HCT116 (cell line): ENCODE measurements around the gene NUP43. TPM values are rescaled to one million over a fixed set of nuclear protein-coding genes. Genes with fewer than 3 reads are reported as not detected.

Experiments
- ATAC-seq: fragments of 200-7000 bp; cut with Tn5 transposase; 2 replicates; pipeline ENCODE4 v1.9.1; 2020; ENCODE audit warnings: mild to moderate bottlenecking, moderate library complexity
- BruUV-seq: library from RNA; stranded (reverse); fragments of 400-500 nt; replicated peaks from 2 replicates; lab custom pipeline; 2021; lab: Mats Ljungman, UMichigan
- CTCF ChIA-PET: fragments of 300-600 bp; sonication (Branson Sonifier 250); formaldehyde crosslinking; loops from one replicate; lab custom pipeline; 2021; ENCODE audit warnings: antibody characterized with exemption; lab: Charles Lee
- POLR2A ChIA-PET: fragments of 300-600, 350-600 bp; sonication (Branson Sonifier 250); formaldehyde crosslinking; loops from one replicate; lab custom pipeline; 2021; ENCODE audit warnings: antibody characterized with exemption; lab: Charles Lee
- RAD21 ChIA-PET, 2 experiments: fragments of 300-600 bp; sonication (Branson Sonifier 250); formaldehyde crosslinking; loops; one replicate each; lab custom pipeline; 2023; ENCODE audit warnings: low total read pairs in 2 of 2; ENCODE audit not compliant: uncharacterized antibody in 2 of 2, unreplicated experiment in 2 of 2, low non-redundant PET in 1 of 2; lab: Charles Lee
- DNase-seq: peaks from one replicate; pipeline ENCODE4 v3.0.0-alpha.2; 2010; ENCODE audit warnings: low read depth, low spot score
- H2AFZ ChIP-seq: fragments of 200-600 bp; shearing (Covaris generic), sonication (generic); 2 replicates; pipeline ENCODE4 v1.6.1; 2017; ENCODE audit warnings: low read depth, mixed run types, mixed read lengths, antibody characterized with exemption, low read length; ENCODE audit not compliant: poor library complexity, severe bottlenecking
- H3K27ac ChIP-seq: 2 replicates; pipeline ENCODE4 v1.5.1; 2012; ENCODE audit warnings: low read depth, low read length
- H3K27me3 ChIP-seq: fragments of 200-600 bp; sonication (generic); 2 replicates; pipeline ENCODE4 v1.6.1; 2016; ENCODE audit warnings: mixed run types, low read length, mixed read lengths; ENCODE audit not compliant: insufficient read depth
- H3K36me3 ChIP-seq, 2 experiments: fragments of 200-500 bp in 1 of 2; fragments of 200-600 bp in 1 of 2; sonication (Bioruptor generic) in 1 of 2; sonication (generic) in 1 of 2; 2 replicates each; pipeline versions ENCODE4 v1.5.1 to v1.6.1; 2014 to 2016; ENCODE audit warnings: low read length in 2 of 2, inconsistent platforms in 1 of 2, mixed read lengths in 1 of 2, mixed run types in 1 of 2; ENCODE audit not compliant: insufficient read depth in 2 of 2, control insufficient read depth in 1 of 2
- H3K4me1 ChIP-seq, 2 experiments: fragments of 200-600 bp in 1 of 2; sonication (generic) in 1 of 2; 2 replicates each; pipeline versions ENCODE4 v1.5.1 to v1.6.1; 2012 to 2017; ENCODE audit warnings: low read length in 2 of 2, inconsistent platforms in 1 of 2, mild to moderate bottlenecking in 1 of 2, mixed read lengths in 1 of 2, mixed run types in 1 of 2, moderate library complexity in 1 of 2; ENCODE audit not compliant: insufficient read depth in 2 of 2, control insufficient read depth in 1 of 2
- H3K4me2 ChIP-seq: fragments of 200-600 bp; sonication (generic); 2 replicates; pipeline ENCODE4 v1.6.1; 2017; ENCODE audit warnings: mixed run types, low read length, mixed read lengths
- H3K4me3 ChIP-seq, 2 experiments: fragments of 200-600 bp in 1 of 2; sonication (generic) in 1 of 2; replicated peaks in 1 of 2; 2 replicates each; pipeline ENCODE4 v1.5.1; 2011 to 2016; ENCODE audit warnings: low read length in 2 of 2, control low read depth in 1 of 2, low read depth in 1 of 2, mild to moderate bottlenecking in 1 of 2, mixed read lengths in 1 of 2, mixed run types in 1 of 2
- H3K79me2 ChIP-seq: fragments of 200-600 bp; sonication (generic); 2 replicates; pipeline ENCODE4 v1.6.1; 2017; ENCODE audit warnings: mild to moderate bottlenecking, mixed run types, low read length, moderate library complexity, mixed read lengths; ENCODE audit not compliant: insufficient read depth
- H3K9ac ChIP-seq: fragments of 200-600 bp; sonication (generic); 2 replicates; pipeline ENCODE4 v1.6.1; 2016; ENCODE audit warnings: low read length, mixed read lengths
- H3K9me2 ChIP-seq: fragments of 200-600 bp; sonication (generic), shearing (Covaris generic); 2 replicates; pipeline ENCODE4 v1.6.1; 2017; ENCODE audit warnings: mixed run types, mild to moderate bottlenecking, moderate library complexity; ENCODE audit not compliant: insufficient read depth
- H3K9me3 ChIP-seq, 2 experiments: fragments of 200-500 bp in 1 of 2; fragments of 200-600 bp in 1 of 2; sonication (Bioruptor generic) in 1 of 2; sonication (generic) in 1 of 2; 2 replicates each; pipeline ENCODE4 v1.6.1; 2014 to 2017; ENCODE audit warnings: low read length in 2 of 2, mixed read lengths in 2 of 2, inconsistent platforms in 1 of 2, low read depth in 1 of 2, mild to moderate bottlenecking in 1 of 2, mixed run types in 1 of 2, moderate library complexity in 1 of 2; ENCODE audit not compliant: control insufficient read depth in 1 of 2, insufficient read depth in 1 of 2
- H4K20me1 ChIP-seq: fragments of 200-600 bp; sonication (generic), shearing (Covaris generic); 2 replicates; pipeline ENCODE4 v1.6.1; 2017; ENCODE audit warnings: mixed run types, mild to moderate bottlenecking, moderate library complexity; ENCODE audit not compliant: insufficient read depth
- CBX3 ChIP-seq: IDR thresholded peaks from 2 replicates; pipeline ENCODE4 v1.6.1; 2012; ENCODE audit warnings: low read depth
- EGR1 ChIP-seq: IDR thresholded peaks from 2 replicates; pipeline ENCODE4 v1.6.1; 2012; ENCODE audit warnings: low read depth
- ELF1 ChIP-seq: IDR thresholded peaks from 2 replicates; pipeline ENCODE4 v1.6.1; 2012; ENCODE audit warnings: low read depth, borderline replicate concordance
- EZH2 ChIP-seq: fragments of 200-600 bp; sonication (generic); IDR thresholded peaks from 2 replicates; pipeline ENCODE4 v1.6.1; 2017; ENCODE audit warnings: antibody characterized with exemption, mixed run types
- EZH2phosphoT487 ChIP-seq: fragments of 200-600 bp; IDR thresholded peaks from 2 replicates; pipeline ENCODE4 v1.6.1; 2018; ENCODE audit warnings: antibody characterized with exemption, borderline replicate concordance
- FOSL1 ChIP-seq: IDR thresholded peaks from 2 replicates; pipeline ENCODE4 v1.6.1; 2012; ENCODE audit warnings: low read depth
- JUND ChIP-seq: IDR thresholded peaks from 2 replicates; pipeline ENCODE4 v1.6.1; 2012
- POLR2A ChIP-seq: IDR thresholded peaks from 2 replicates; pipeline ENCODE4 v1.7.0; 2011; ENCODE audit warnings: borderline replicate concordance; ENCODE audit not compliant: insufficient read depth, insufficient read length; ENCODE audit errors: extremely low read depth
- RAD21 ChIP-seq: IDR thresholded peaks from 2 replicates; pipeline ENCODE4 v1.6.1; 2012; ENCODE audit warnings: low read depth, mild to moderate bottlenecking
- SIN3A ChIP-seq: IDR thresholded peaks from 2 replicates; pipeline ENCODE4 v1.6.1; 2012; ENCODE audit warnings: low read depth
- SP1 ChIP-seq: IDR thresholded peaks from 2 replicates; pipeline ENCODE4 v1.6.1; 2012; ENCODE audit warnings: low read depth
- TCF7L2 ChIP-seq: IDR thresholded peaks from 2 replicates; pipeline ENCODE4 v1.7.0; 2011; ENCODE audit warnings: borderline replicate concordance, inconsistent platforms; ENCODE audit not compliant: insufficient read depth, insufficient read length; ENCODE audit errors: extremely low read depth
- YY1 ChIP-seq: IDR thresholded peaks from 2 replicates; pipeline ENCODE4 v1.6.1; 2011; ENCODE audit warnings: low read length, low read depth, moderate library complexity, mild to moderate bottlenecking; ENCODE audit not compliant: insufficient replicate concordance; ENCODE audit errors: extremely low read depth
- ZFX ChIP-seq: fragments of 450-650 bp; IDR thresholded peaks from 2 replicates; pipeline ENCODE4 v1.6.1; 2017
- ZNF274 ChIP-seq: fragments of 200-500 bp; sonication (Bioruptor generic); IDR thresholded peaks from 2 replicates; pipeline ENCODE4 v1.6.1; 2014; ENCODE audit warnings: mild to moderate bottlenecking, low read depth, low read length, inconsistent platforms
- intact Hi-C: fragments of 100-400 bp; cut with micrococcal nuclease; formaldehyde crosslinking; loops from 2 replicates; pipeline ENCODE4 v1.10.0; 2022
- total RNA-seq: library from RNA; stranded (reverse); gene quantifications from one replicate; pipeline ENCODE4 v1.2.1, GENCODE V29; 2021; ENCODE audit not compliant: unreplicated experiment
- TF ChIP-seq, protein P1 (sequence below), 3 experiments: fragments of 200-600 bp in 1 of 3; sonication (generic) in 1 of 3; IDR thresholded peaks in 2 of 3; conservative IDR thresholded peaks in 1 of 3; 2 replicates each; pipeline ENCODE4 v1.5.1; 2012 to 2017; ENCODE audit warnings: low read depth in 2 of 3, low read length in 2 of 3, antibody characterized with exemption in 1 of 3, borderline replicate concordance in 1 of 3, control low read depth in 1 of 3, mild to moderate bottlenecking in 1 of 3, mixed read lengths in 1 of 3, mixed run types in 1 of 3, moderate library complexity in 1 of 3; ENCODE audit not compliant: insufficient read depth in 1 of 3
- TF ChIP-seq, protein P2 (sequence below): IDR thresholded peaks from 2 replicates; pipeline ENCODE4 v1.6.1; 2012; ENCODE audit warnings: low read depth

Gene NUP43
- total RNA-seq, 1 experiment from 2014 or later: 51.0 TPM

DNA sequence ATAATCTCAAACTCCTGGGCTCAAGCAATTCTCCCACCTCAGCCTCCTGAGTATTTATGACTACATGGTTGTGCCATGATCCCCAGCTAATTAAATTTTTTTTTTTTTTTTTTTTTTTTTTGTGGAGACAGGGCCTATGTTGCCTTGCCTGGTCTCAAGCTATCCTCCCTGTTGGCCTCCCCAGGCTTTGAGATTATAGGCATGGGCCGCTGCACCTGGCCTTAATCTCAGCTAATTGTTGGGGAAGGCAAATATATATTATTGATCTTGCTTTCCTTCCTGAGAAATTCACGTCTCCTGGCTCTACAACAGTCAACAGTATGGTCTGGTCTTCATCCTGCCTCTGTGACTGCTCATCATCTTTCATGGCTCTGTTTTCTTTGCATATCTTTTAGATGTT lies 23.3 kb upstream of the NUP43 start (continued):
- no peak for TF ChIP-seq RAD21

DNA sequence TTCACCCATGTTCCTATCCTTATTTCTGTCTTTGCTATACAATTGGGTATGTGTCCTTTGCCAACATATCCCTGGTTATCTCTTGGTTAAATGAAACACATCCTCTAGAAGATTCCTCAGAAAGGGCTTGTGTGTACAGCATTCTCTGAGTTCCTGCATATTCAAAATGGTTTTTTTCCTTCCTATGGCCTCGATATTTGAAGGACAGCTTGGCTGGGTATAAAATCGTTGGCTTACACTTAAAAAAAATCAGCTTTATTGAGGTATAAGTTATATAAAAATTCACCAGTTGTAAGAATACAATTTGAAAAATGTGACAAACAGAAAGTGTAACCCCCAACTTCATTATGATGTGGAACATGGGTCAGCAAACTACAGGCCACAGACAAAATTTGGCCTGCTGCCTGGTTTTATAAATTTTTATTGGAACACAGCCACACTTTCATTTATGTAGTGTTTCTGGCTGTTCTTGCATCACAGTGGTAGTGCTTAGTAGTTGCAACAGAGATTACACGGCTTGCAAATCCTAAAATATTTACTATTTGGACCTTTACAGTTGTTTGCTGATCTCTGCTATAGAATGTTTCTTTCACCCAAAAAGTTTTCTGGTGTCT lies 19.9 kb upstream of the NUP43 start:
- Histone ChIP-seq H3K4me3 (0 out of 4 replicates have a peak overlapping the region, but pooled peaks of 1 of the 2 experiments have one; percentile 4), H2AFZ (no peak overlapping the region), H3K9me3 (peaks cover 0 to 8% of the 10 kb centered on the region in 2 experiments; a peak in 1 of 4 replicates), H3K4me1 (peaks cover 2 to 14% of the 10 kb centered on the region in 2 experiments; a peak in 2 of 4 replicates), H3K4me2 (peak overlapping the region; percentile 45), H3K9ac (no peak overlapping the region), H3K27me3 (no peaks in the 10 kb centered on the region), H3K27ac (no peak overlapping the region), H3K9me2 (no peaks in the 10 kb centered on the region), H4K20me1 (no peaks in the 10 kb centered on the region), H3K79me2 (peaks cover 82% of the 10 kb centered on the region), H3K36me3 (peaks cover 1 to 10% of the 10 kb centered on the region in 2 experiments; a peak in 3 of 4 replicates)
- BruUV-seq: no TSS peak
- POLR2A ChIA-PET: no interaction called here
- TF ChIP-seq ZFX (no peak), POLR2A (no peak), ZNF274 (no peak), TCF7L2 (no peak), CBX3 (no peak), EGR1 (no peak), SP1 (no peak), YY1 (no peak), FOSL1 (no peak), EZH2 (no peak), ELF1 (no peak), RAD21 (no peak), JUND (no peak), SIN3A (no peak), EZH2phosphoT487 (no peak)
- TF ChIP-seq, protein P1, sequence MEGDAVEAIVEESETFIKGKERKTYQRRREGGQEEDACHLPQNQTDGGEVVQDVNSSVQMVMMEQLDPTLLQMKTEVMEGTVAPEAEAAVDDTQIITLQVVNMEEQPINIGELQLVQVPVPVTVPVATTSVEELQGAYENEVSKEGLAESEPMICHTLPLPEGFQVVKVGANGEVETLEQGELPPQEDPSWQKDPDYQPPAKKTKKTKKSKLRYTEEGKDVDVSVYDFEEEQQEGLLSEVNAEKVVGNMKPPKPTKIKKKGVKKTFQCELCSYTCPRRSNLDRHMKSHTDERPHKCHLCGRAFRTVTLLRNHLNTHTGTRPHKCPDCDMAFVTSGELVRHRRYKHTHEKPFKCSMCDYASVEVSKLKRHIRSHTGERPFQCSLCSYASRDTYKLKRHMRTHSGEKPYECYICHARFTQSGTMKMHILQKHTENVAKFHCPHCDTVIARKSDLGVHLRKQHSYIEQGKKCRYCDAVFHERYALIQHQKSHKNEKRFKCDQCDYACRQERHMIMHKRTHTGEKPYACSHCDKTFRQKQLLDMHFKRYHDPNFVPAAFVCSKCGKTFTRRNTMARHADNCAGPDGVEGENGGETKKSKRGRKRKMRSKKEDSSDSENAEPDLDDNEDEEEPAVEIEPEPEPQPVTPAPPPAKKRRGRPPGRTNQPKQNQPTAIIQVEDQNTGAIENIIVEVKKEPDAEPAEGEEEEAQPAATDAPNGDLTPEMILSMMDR (IDR thresholded peaks at IDR 0.05 in 2 of 3, conservative IDR thresholded peaks at IDR 0.05 in 1 of 3; ENCODE audit: borderline replicate concordance in 1 of 3, insufficient read depth in 1 of 3, low read depth in 2 of 3, low read length in 2 of 3): no peak
- TF ChIP-seq, protein P2, sequence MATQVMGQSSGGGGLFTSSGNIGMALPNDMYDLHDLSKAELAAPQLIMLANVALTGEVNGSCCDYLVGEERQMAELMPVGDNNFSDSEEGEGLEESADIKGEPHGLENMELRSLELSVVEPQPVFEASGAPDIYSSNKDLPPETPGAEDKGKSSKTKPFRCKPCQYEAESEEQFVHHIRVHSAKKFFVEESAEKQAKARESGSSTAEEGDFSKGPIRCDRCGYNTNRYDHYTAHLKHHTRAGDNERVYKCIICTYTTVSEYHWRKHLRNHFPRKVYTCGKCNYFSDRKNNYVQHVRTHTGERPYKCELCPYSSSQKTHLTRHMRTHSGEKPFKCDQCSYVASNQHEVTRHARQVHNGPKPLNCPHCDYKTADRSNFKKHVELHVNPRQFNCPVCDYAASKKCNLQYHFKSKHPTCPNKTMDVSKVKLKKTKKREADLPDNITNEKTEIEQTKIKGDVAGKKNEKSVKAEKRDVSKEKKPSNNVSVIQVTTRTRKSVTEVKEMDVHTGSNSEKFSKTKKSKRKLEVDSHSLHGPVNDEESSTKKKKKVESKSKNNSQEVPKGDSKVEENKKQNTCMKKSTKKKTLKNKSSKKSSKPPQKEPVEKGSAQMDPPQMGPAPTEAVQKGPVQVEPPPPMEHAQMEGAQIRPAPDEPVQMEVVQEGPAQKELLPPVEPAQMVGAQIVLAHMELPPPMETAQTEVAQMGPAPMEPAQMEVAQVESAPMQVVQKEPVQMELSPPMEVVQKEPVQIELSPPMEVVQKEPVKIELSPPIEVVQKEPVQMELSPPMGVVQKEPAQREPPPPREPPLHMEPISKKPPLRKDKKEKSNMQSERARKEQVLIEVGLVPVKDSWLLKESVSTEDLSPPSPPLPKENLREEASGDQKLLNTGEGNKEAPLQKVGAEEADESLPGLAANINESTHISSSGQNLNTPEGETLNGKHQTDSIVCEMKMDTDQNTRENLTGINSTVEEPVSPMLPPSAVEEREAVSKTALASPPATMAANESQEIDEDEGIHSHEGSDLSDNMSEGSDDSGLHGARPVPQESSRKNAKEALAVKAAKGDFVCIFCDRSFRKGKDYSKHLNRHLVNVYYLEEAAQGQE: no peak
- RAD21 ChIA-PET: no interaction called here
- intact Hi-C loops: no loop called here
- ATAC-seq (no peak), DNase-seq (no peak)
- CTCF ChIA-PET: no interaction called here
